Heart right ventricle (tissue), 16 donors: ENCODE data around the gene ZC3H7A. TPM values are rescaled to one million over a fixed set of nuclear protein-coding genes. Genes with fewer than 3 reads are reported as not detected.
A peak's percentile ranks its signal among the peaks of the same experiment; 100 is the strongest.
"Not testable (repeated sequence)": the region's sequence is repeated elsewhere in the genome, so short reads cannot be mapped to it uniquely, and the experiment has no call there.

Source experiments
- ATAC-seq, 8 donors: fragments of 200-7000 bp; cut with Tn5 transposase; one replicate each; pipeline ENCODE4 v1.9.1; 2020; ENCODE audit warnings: mild to moderate bottlenecking in 8 of 8, moderate library complexity in 8 of 8, moderate number of reproducible peaks in 1 of 8
- DNase-seq, 2 donors: peaks; one replicate each; pipeline ENCODE4 v3.0.0-alpha.2; 2020
- H3K27ac ChIP-seq, 10 donors: fragments of 200-600 bp; sonication (generic) in 2 of 10; one replicate each; pipeline versions ENCODE4 v1.5.0 to v1.8.0; 2020 to 2022; ENCODE audit warnings: mild to moderate bottlenecking in 3 of 10
- H3K27me3 ChIP-seq, 7 donors: fragments of 200-600 bp; one replicate each; pipeline ENCODE4 v1.8.0; 2021 to 2022; ENCODE audit warnings: mild to moderate bottlenecking in 2 of 7
- H3K36me3 ChIP-seq, 9 donors: fragments of 200-600 bp; sonication (generic) in 1 of 9; one replicate each; pipeline versions ENCODE4 v1.5.0 to v1.8.0; 2020 to 2022; ENCODE audit warnings: mild to moderate bottlenecking in 2 of 9
- H3K4me1 ChIP-seq, 9 donors: fragments of 200-600 bp; sonication (generic) in 1 of 9; one replicate each; pipeline versions ENCODE4 v1.5.0 to v1.8.0; 2020 to 2022; ENCODE audit warnings: mild to moderate bottlenecking in 4 of 9
- H3K4me3 ChIP-seq, 10 donors: fragments of 200-600 bp; sonication (generic) in 2 of 10; one replicate each; pipeline versions ENCODE4 v1.5.0 to v1.8.0; 2020 to 2022; ENCODE audit warnings: mild to moderate bottlenecking in 7 of 10, moderate library complexity in 2 of 10
- H3K9me3 ChIP-seq, 11 donors: fragments of 200-600 bp in 10 of 11; sonication (generic) in 2 of 11; one replicate each; pipeline versions ENCODE4 v1.5.0 to v1.8.0; 2013 to 2022; ENCODE audit warnings: mild to moderate bottlenecking in 2 of 11, control low read depth in 1 of 11, moderate library complexity in 1 of 11
- CTCF ChIP-seq, 9 donors: fragments of 200-600 bp; sonication (generic) in 2 of 9; IDR thresholded peaks; one replicate each; pipeline versions ENCODE4 v1.5.0 to v1.8.0; 2021 to 2022; ENCODE audit warnings: antibody characterized with exemption in 9 of 9, mild to moderate bottlenecking in 5 of 9, moderate library complexity in 1 of 9
- WGBS, 2 donors: extraction: QIAGEN DNeasy Blood & Tissue Kit; methylation state at CpG; one replicate each; pipeline ENCODE4 v1.1.7; 2013; ENCODE audit warnings: inconsistent platforms in 1 of 2; 5-methylcytosine and 5-hydroxymethylcytosine counted together
- intact Hi-C, 10 donors: fragments of 100-400 bp; cut with DNase I; formaldehyde crosslinking; loops; one replicate each; pipeline versions ENCODE4 v1.11.1 to v1.14.2; 2022
- polyA plus RNA-seq, 2 donors: library from polyadenylated mRNA; stranded (reverse); fragments of 200-250 nt; gene quantifications; one replicate each; pipeline ENCODE4 v1.2.3, GENCODE V29; 2013
- total RNA-seq, 10 donors: library from RNA; stranded (reverse); fragmentation: NEBNext Ultra II Directional in 3 of 10; extraction: Animal tissue kit (Norgen Biotek cat#: 25700) in 3 of 10; gene quantifications; one replicate each; pipeline versions ENCODE4 v1.2.1 to v1.2.4, GENCODE V29; 2021 to 2023
- donor health status: Arrhythmogenic right ventricular cardiomyopathy.
- donor health status: ischemic (EF 13 %, LVEDD 7.1; RV severe dilation, severe dysfunction).
- donor health status: healthy with polysubstance abuse.
- donor health status: DM: no; HTN: yes; CAD: no.
- donor health status: DM: no; HTN: no; CAD: no.
- donor health status: ischemic (EF 25% LVEDD 6.9; RV normal size, moderate dysfunction).
- donor health status: ischemic (EF 25% LVEDD 5.7; RV mildly dilated, moderate dysfunction).
- donor health status: healthy.
- donor health status: DM: yes; HTN: yes; CAD: no.
- donor health status: Ischemic cardiomyopathy.
- donor health status: ischemic (EF 35%, LVEDD 5.7; RV mildly dilated, moderate dysfunction).
- donor health status: nonischemic (EF 11% LVEDD 7.7; RV severe dilation, severe dysfunction).
- donor health status: DM: yes; HTN: yes; CAD: no.
- donor health status: PGD.
- donor health status: ischemic (EF 29% LVEDD 5.4; RV normal size, mild dysfunction).
- donor health status: nonischemic (EF 23%, LVEDD 6.1; RV moderate dilation, normal function).

ZC3H7A gene
- total and polyA plus RNA-seq, 12 donors: 15.2 to 36.1 (median 30.3) TPM

GRCh38 chr16:11824362-11824761 is 27.3 kb upstream of the ZC3H7A start:
- WGBS, 2 donors: 18 to 20% methylated on average over 5 of the region's 5 CpGs
- Histone ChIP-seq H3K27me3 (no peaks in the 10 kb centered on the region), H3K9me3 (no peaks in the 10 kb centered on the region), H3K27ac (peak overlapping the region in 5 of 10 donors; percentile 6 to 59 (median 31)), H3K4me1 (peaks cover 0 to 31% (median 9%) of the 10 kb centered on the region in 9 donors), H3K4me3 (no peak overlapping the region), H3K36me3 (no peaks in the 10 kb centered on the region)
- DNase-seq: peak; percentile 28 to 37
- no peak for TF ChIP-seq CTCF (IDR thresholded peaks at IDR 0.05)
- peak; percentile 70 to 94 (median 80) for ATAC-seq
- intact Hi-C loops: no loop called here

DNA sequence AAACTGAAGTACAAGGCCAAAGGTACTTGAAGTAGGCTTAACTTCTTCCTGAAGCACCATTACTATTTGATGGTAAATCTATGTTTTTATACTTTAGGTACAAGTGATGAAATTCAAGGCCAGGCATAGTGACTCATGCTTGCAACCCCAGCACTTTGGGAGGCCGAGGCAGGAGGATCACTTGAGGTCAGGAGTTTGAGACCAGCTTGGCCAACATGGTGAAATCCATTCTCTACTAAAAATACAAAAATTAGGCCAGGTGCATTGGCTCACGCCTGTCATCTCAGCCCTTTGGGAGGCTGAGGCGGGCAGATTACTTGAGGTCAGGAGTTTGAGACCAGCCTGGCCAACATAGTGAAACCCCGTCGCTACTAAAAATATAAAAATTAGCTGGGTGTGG is 26.6 kb upstream of the ZC3H7A start:
- DNase-seq, ATAC-seq, H3K36me3 ChIP-seq, H3K4me3 ChIP-seq, H3K9me3 ChIP-seq, intact Hi-C loops, H3K27me3 ChIP-seq: not testable (repeated sequence)
- Histone ChIP-seq H3K27ac (peak overlapping the region in 1 of 10 donors; percentile 58), H3K4me1 (peaks cover 0 to 31% (median 9%) of the 10 kb centered on the region in 9 donors)
- 94 to 98% methylated on average over 5 of the region's 5 CpGs for WGBS, 2 donors

- H3K36me3 ChIP-seq: no peaks in the 10 kb centered on the region
- no peaks in the 10 kb centered on the region for H3K27me3 ChIP-seq
- no peak for TF ChIP-seq CTCF (IDR thresholded peaks at IDR 0.05)
- ATAC-seq (no peak), DNase-seq (no peak)
- H3K9me3 ChIP-seq: no peaks in the 10 kb centered on the region
- H3K27ac ChIP-seq: no peak overlapping the region
- intact Hi-C loops: loop anchor here in 8 of 10 donors (10.0 kb wide), 3 partner anchors 285 to 425 kb away; no protein-coding TSS in a partner anchor
- no peak overlapping the region for H3K4me3 ChIP-seq
- WGBS, 2 donors: 83 to 84% methylated on average over 10 of the region's 10 CpGs
- H3K4me1 ChIP-seq: peaks cover 0 to 23% (median 7%) of the 10 kb centered on the region in 9 donors
Measured at GRCh38 chr16:11819798-11820197, 22.7 kb upstream of the ZC3H7A start.

GRCh38 chr16:11818970-11819369 is 21.9 kb upstream of the ZC3H7A start:
- 88 to 90% methylated on average over 13 of the region's 13 CpGs for WGBS, 2 donors
- intact Hi-C loops: loop anchor here in 8 of 10 donors (10.0 kb wide), 3 partner anchors 284 to 424 kb away; no protein-coding TSS in a partner anchor

DNA sequence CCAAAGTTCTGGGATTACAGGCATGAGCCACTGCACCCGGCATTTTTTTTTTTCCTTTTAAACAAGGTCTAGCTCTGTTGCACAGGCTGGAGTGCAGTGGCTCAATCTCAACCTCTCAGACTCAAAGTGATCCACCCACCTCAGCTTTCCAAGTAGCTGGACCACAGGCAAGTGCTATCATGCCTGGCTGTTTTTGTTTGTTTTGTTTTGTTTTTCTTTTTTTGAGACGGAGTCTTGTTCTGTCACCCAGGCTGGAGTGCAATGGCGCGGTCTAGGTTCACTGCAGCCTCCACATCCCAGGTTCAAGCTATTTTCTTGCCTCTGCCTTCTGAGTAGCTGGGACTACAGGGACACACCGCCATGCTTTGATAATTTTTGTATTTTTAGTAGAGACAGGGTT is 19.1 kb upstream of the ZC3H7A start:
- Histone ChIP-seq H3K9me3 (no peaks in the 10 kb centered on the region), H3K4me1 (peaks cover 0 to 19% (median 0%) of the 10 kb centered on the region in 9 donors), H3K36me3 (no peaks in the 10 kb centered on the region), H3K27ac (no peak overlapping the region), H3K4me3 (no peak overlapping the region), H3K27me3 (no peaks in the 10 kb centered on the region)
- no peak for ATAC-seq
- intact Hi-C loops: loop anchor here in 8 of 10 donors (10.0 kb wide), 3 partner anchors 281 to 421 kb away; no protein-coding TSS in a partner anchor
- no peak for TF ChIP-seq CTCF (IDR thresholded peaks at IDR 0.05)
- WGBS, 2 donors: 81 to 94% methylated on average over 5 of the region's 5 CpGs
- no peak for DNase-seq

More at GRCh38 chr16:11818970-11819369, 21.9 kb upstream of the ZC3H7A start:
- H3K9me3 ChIP-seq, H3K27ac ChIP-seq, ATAC-seq, H3K36me3 ChIP-seq, H3K27me3 ChIP-seq, DNase-seq, H3K4me3 ChIP-seq: not testable (repeated sequence)
- peaks cover 0 to 22% (median 0%) of the 10 kb centered on the region in 9 donors for H3K4me1 ChIP-seq

DNA sequence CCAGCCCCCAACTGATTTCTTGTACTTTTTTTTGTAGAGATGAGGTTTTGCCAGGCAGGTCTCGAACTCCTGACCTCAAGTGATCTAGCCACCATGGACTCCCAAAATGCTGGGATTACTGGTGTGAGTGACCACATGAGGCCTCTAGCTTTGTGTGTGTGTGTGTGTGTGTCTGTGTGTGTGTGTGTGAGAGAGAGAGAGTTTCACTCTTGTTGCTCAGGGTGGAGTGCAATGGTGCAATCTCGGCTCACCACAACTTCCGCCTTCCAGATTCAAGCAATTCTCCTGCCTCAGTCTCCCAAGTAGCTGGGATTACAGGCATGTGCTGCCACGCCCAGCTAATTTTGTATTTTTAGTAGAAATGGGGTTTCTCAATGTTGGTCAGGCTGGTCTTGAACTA is 17.7 kb upstream of the ZC3H7A start:
- WGBS, 2 donors: 80 to 90% methylated on average over 4 of the region's 4 CpGs
- H3K4me3 ChIP-seq, H3K36me3 ChIP-seq, H3K9me3 ChIP-seq, H3K27ac ChIP-seq, H3K27me3 ChIP-seq, DNase-seq: not testable (repeated sequence)
- peaks cover 0 to 18% (median 0%) of the 10 kb centered on the region in 9 donors for H3K4me1 ChIP-seq
- intact Hi-C loops: loop anchor here in 9 of 10 donors (5.0 to 10.0 kb wide), 6 partner anchors 280 to 420 kb away; no protein-coding TSS in a partner anchor
- peak in 2 of 8 donors; percentile 22 to 67 for ATAC-seq
